HuH-7 (cell line): ENCODE measurements around the gene FRAS1.
"Not testable (repeated sequence)": the region's sequence is repeated elsewhere in the genome, so short reads cannot be mapped to it uniquely, and the experiment has no call there.

Experiments used
- DNase-seq: peaks from one replicate; pipeline ENCODE4 v3.0.0; 2011; ENCODE audit warnings: low spot score

The FRAS1 gene

GRCh38 chr4:78441756-78442155, 384.6 kb downstream of the FRAS1 start:
- no peak for DNase-seq

GRCh38 chr4:78446619-78447018, 389.5 kb downstream of the FRAS1 start:
- no peak for DNase-seq

GRCh38 chr4:78451407-78451806, 394.3 kb downstream of the FRAS1 start:
- no peak for DNase-seq

- DNase-seq, result no peak
These were observed 396.9 kb downstream of the FRAS1 start for GRCh38 chr4:78454016-78454415.

- no peak for DNase-seq
These were observed 400.6 kb downstream of the FRAS1 start for GRCh38 chr4:78457751-78458150.

- no peak for DNase-seq
These were observed 402.2 kb downstream of the FRAS1 start for GRCh38 chr4:78459327-78459726.

- DNase-seq, result no peak
These were observed 403.2 kb downstream of the FRAS1 start for GRCh38 chr4:78460368-78460767.

GRCh38 chr4:78464265-78464664, 407.1 kb downstream of the FRAS1 start:
- DNase-seq, result no peak

- not testable (repeated sequence) for DNase-seq
These were observed 410.1 kb downstream of the FRAS1 start for GRCh38 chr4:78467223-78467622.

GRCh38 chr4:78468272-78468671, 411.1 kb downstream of the FRAS1 start:
- no peak for DNase-seq

- DNase-seq, result no peak
These were observed 419.1 kb downstream of the FRAS1 start for GRCh38 chr4:78476108-78476704.

GRCh38 chr4:78477276-78477675, 420.2 kb downstream of the FRAS1 start:
- DNase-seq, result no peak

- no peak for DNase-seq
These were observed 421.4 kb downstream of the FRAS1 start for GRCh38 chr4:78478523-78478922.

GRCh38 chr4:78480286-78480685, 423.2 kb downstream of the FRAS1 start:
- DNase-seq, result no peak

GRCh38 chr4:78481180-78481579, 424.1 kb downstream of the FRAS1 start:
- DNase-seq, result no peak

GRCh38 chr4:78482281-78482680, 425.2 kb downstream of the FRAS1 start:
- DNase-seq, result no peak

- no peak for DNase-seq
These were observed 426.7 kb downstream of the FRAS1 start for GRCh38 chr4:78483811-78484210.

- no peak for DNase-seq
These were observed 427.5 kb downstream of the FRAS1 start for GRCh38 chr4:78484574-78484973.

GRCh38 chr4:78493731-78494130, 436.6 kb downstream of the FRAS1 start:
- DNase-seq, result no peak

- no peak for DNase-seq
These were observed 439.0 kb downstream of the FRAS1 start for GRCh38 chr4:78496021-78496643.

- not testable (repeated sequence) for DNase-seq
These were observed 449.1 kb downstream of the FRAS1 start for GRCh38 chr4:78506260-78506659.

- DNase-seq, result no peak
These were observed 451.9 kb downstream of the FRAS1 start for GRCh38 chr4:78509043-78509442.

- no peak for DNase-seq
These were observed 453.0 kb downstream of the FRAS1 start for GRCh38 chr4:78510108-78510507.

GRCh38 chr4:78510681-78511080, 453.6 kb downstream of the FRAS1 start:
- no peak for DNase-seq
